ENCODE data around the gene COL8A2.

The COL8A2 gene

GRCh38 chr1:36137776-36138175 is 12.8 kb upstream of the COL8A2 start:
- ChIA-PET CTCF (interaction anchor here (1.2 to 11.5 kb wide), 5 partner anchors 11 to 45 kb away, joined by 4 to 283 read pairs (median 5); partner anchors contain the start of genes ADPRS and TRAPPC3), POLR2A (no interaction called here)
- peaks cover 2 to 39% (median 30%) of the 10 kb centered on the region in 4 experiments for H3K36me3 ChIP-seq (ENCODE audit: control insufficient read depth in 4 of 4, insufficient read depth in 4 of 4, low read length in 3 of 4)
- no peaks in the 10 kb centered on the region for H3K9me3 ChIP-seq (ENCODE audit: control extremely low read depth in 1 of 5, control insufficient read depth in 4 of 5, insufficient read depth in 2 of 5, low read depth in 1 of 5, low read length in 4 of 5)
- no peak overlapping the region for H3K4me3 ChIP-seq (ENCODE audit: control insufficient read depth in 1 of 7, extremely low read depth in 1 of 7, insufficient read depth in 4 of 7, low read depth in 2 of 7, low read length in 6 of 7)
- 100% methylated on average over 2 of the region's 3 CpGs for WGBS (ENCODE audit: insufficient coverage)
- no peak overlapping the region for H3K27ac ChIP-seq (ENCODE audit: insufficient read depth in 1 of 2, low read depth in 1 of 2, low read length in 2 of 2, poor library complexity in 1 of 2, severe bottlenecking in 2 of 2)
- no peak for DNase-seq
- no peaks in the 10 kb centered on the region for H3K27me3 ChIP-seq (replicated peaks in 2 of 5; ENCODE audit: control insufficient read depth in 4 of 5, insufficient read depth in 5 of 5, low read length in 4 of 5)
- peaks cover 2 to 11% (median 6%) of the 10 kb centered on the region in 4 experiments for H3K4me1 ChIP-seq (ENCODE audit: control extremely low read depth in 1 of 4, control insufficient read depth in 4 of 4, insufficient read depth in 4 of 4, low read length in 3 of 4)

DNA sequence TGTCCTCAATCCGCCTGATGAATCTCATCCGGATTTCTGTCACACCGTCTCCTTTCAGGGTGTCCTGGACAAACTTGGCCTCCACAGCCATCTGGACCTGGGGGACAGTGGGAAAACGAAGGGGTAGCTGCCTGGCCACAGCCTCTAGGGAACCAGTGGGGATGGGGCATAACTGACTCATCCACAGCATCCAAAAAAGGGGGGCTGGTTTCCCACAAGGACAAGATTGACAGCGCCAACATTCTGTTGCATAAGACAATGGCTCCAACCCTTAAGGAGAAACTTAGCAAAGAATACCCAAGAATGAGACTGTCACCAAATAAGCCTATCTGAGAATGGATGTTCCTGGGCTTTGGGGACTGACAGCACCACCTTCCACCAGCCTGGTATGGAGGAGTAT is 12.2 kb upstream of the COL8A2 start:
- Histone ChIP-seq H3K27me3 (replicated peaks in 2 of 5; ENCODE audit: control insufficient read depth in 4 of 5, insufficient read depth in 5 of 5, low read length in 4 of 5) (no peaks in the 10 kb centered on the region), H3K4me1 (ENCODE audit: control extremely low read depth in 1 of 4, control insufficient read depth in 4 of 4, insufficient read depth in 4 of 4, low read length in 3 of 4) (peaks cover 2 to 9% (median 5%) of the 10 kb centered on the region in 4 experiments), H3K36me3 (ENCODE audit: control insufficient read depth in 4 of 4, insufficient read depth in 4 of 4, low read length in 3 of 4) (peaks cover 2 to 39% (median 30%) of the 10 kb centered on the region in 4 experiments), H3K9me3 (ENCODE audit: control extremely low read depth in 1 of 5, control insufficient read depth in 4 of 5, insufficient read depth in 2 of 5, low read depth in 1 of 5, low read length in 4 of 5) (no peaks in the 10 kb centered on the region), H3K4me3 (ENCODE audit: control insufficient read depth in 1 of 7, extremely low read depth in 1 of 7, insufficient read depth in 4 of 7, low read depth in 2 of 7, low read length in 6 of 7) (no peak overlapping the region), H3K27ac (ENCODE audit: insufficient read depth in 1 of 2, low read depth in 1 of 2, low read length in 2 of 2, poor library complexity in 1 of 2, severe bottlenecking in 2 of 2) (no peak overlapping the region)
- 92% methylated on average over 5 of the region's 5 CpGs for WGBS (ENCODE audit: insufficient coverage)
- no peak for DNase-seq
- POLR2A ChIA-PET = no interaction called here
- CTCF ChIA-PET = interaction anchor here (0.9 to 11.5 kb wide), 7 partner anchors 8 to 51 kb away, joined by 4 to 283 read pairs (median 33); partner anchors contain the start of genes ADPRS and TRAPPC3

GRCh38 chr1:36136535-36136934 is 11.5 kb upstream of the COL8A2 start:
- Histone ChIP-seq H3K9me3 (ENCODE audit: control extremely low read depth in 1 of 5, control insufficient read depth in 4 of 5, insufficient read depth in 2 of 5, low read depth in 1 of 5, low read length in 4 of 5) (no peaks in the 10 kb centered on the region), H3K4me1 (ENCODE audit: control extremely low read depth in 1 of 4, control insufficient read depth in 4 of 4, insufficient read depth in 4 of 4, low read length in 3 of 4) (peaks cover 0 to 6% (median 4%) of the 10 kb centered on the region in 4 experiments), H3K36me3 (ENCODE audit: control insufficient read depth in 4 of 4, insufficient read depth in 4 of 4, low read length in 3 of 4) (peaks cover 2 to 39% (median 30%) of the 10 kb centered on the region in 4 experiments)

GRCh38 chr1:36135796-36136195 is 10.8 kb upstream of the COL8A2 start:
- Histone ChIP-seq H3K9me3 (ENCODE audit: control extremely low read depth in 1 of 5, control insufficient read depth in 4 of 5, insufficient read depth in 2 of 5, low read depth in 1 of 5, low read length in 4 of 5) (no peaks in the 10 kb centered on the region), H3K4me1 (ENCODE audit: control extremely low read depth in 1 of 4, control insufficient read depth in 4 of 4, insufficient read depth in 4 of 4, low read length in 3 of 4) (peaks cover 0 to 6% (median 3%) of the 10 kb centered on the region in 4 experiments), H3K27me3 (replicated peaks in 2 of 5; ENCODE audit: control insufficient read depth in 4 of 5, insufficient read depth in 5 of 5, low read length in 4 of 5) (no peaks in the 10 kb centered on the region), H3K36me3 (ENCODE audit: control insufficient read depth in 4 of 4, insufficient read depth in 4 of 4, low read length in 3 of 4) (peaks cover 2 to 39% (median 30%) of the 10 kb centered on the region in 4 experiments), H3K4me3 (ENCODE audit: control insufficient read depth in 1 of 7, extremely low read depth in 1 of 7, insufficient read depth in 4 of 7, low read depth in 2 of 7, low read length in 6 of 7) (no peak overlapping the region), H3K27ac (ENCODE audit: insufficient read depth in 1 of 2, low read depth in 1 of 2, low read length in 2 of 2, poor library complexity in 1 of 2, severe bottlenecking in 2 of 2) (no peak overlapping the region)
- ChIA-PET POLR2A (no interaction called here), CTCF (interaction anchor here (0.9 to 11.5 kb wide), 10 partner anchors 10 to 156 kb away, joined by 3 to 283 read pairs (median 15); partner anchors contain the start of genes ADPRS and TRAPPC3)
- DNase-seq = no peak

More at GRCh38 chr1:36136535-36136934, 11.5 kb upstream of the COL8A2 start:
- Histone ChIP-seq H3K27ac (ENCODE audit: insufficient read depth in 1 of 2, low read depth in 1 of 2, low read length in 2 of 2, poor library complexity in 1 of 2, severe bottlenecking in 2 of 2) (no peak overlapping the region), H3K4me3 (ENCODE audit: control insufficient read depth in 1 of 7, extremely low read depth in 1 of 7, insufficient read depth in 4 of 7, low read depth in 2 of 7, low read length in 6 of 7) (no peak overlapping the region), H3K27me3 (replicated peaks in 2 of 5; ENCODE audit: control insufficient read depth in 4 of 5, insufficient read depth in 5 of 5, low read length in 4 of 5) (no peaks in the 10 kb centered on the region)
- DNase-seq = no peak
- 86% methylated on average over 1 of the region's 1 CpG for WGBS (ENCODE audit: insufficient coverage)
- POLR2A ChIA-PET = interaction anchor here (0.6 kb wide), 1 partner anchor 11 kb away, joined by 3 read pairs; the partner anchor contains the start of gene COL8A2
- CTCF ChIA-PET = interaction anchor here (0.9 to 11.5 kb wide), 10 partner anchors 9 to 155 kb away, joined by 3 to 283 read pairs (median 7); partner anchors contain the start of genes ADPRS and TRAPPC3

DNA sequence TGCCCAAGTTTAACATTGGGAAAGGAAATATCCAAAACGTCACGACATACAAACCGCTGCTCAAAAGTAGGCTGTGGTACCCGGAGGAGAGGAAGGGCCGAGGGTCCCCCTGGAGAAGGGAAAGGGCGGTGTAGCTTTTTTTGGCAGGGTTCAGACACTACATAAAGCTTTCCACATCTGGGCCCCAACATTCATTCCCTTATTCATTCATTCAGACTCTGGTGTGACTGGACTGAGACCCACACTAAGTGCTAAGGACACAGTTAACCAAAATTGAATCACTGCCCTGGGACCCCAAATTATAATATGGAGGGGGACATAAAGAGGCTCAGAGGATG is 10.3 kb upstream of the COL8A2 start:
- POLR2A ChIA-PET = interaction anchor here (1.3 kb wide), 1 partner anchor 25 kb away, joined by 3 read pairs; no protein-coding TSS in a partner anchor
- no peaks in the 10 kb centered on the region for H3K9me3 ChIP-seq (ENCODE audit: control extremely low read depth in 1 of 5, control insufficient read depth in 4 of 5, insufficient read depth in 2 of 5, low read depth in 1 of 5, low read length in 4 of 5)
- no peak for DNase-seq
- H3K4me1 ChIP-seq (ENCODE audit: control extremely low read depth in 1 of 4, control insufficient read depth in 4 of 4, insufficient read depth in 4 of 4, low read length in 3 of 4) = peaks cover 0 to 2% (median 1%) of the 10 kb centered on the region in 4 experiments
- no peak overlapping the region for H3K4me3 ChIP-seq (ENCODE audit: control insufficient read depth in 1 of 7, extremely low read depth in 1 of 7, insufficient read depth in 4 of 7, low read depth in 2 of 7, low read length in 6 of 7)
- H3K27ac ChIP-seq (ENCODE audit: insufficient read depth in 1 of 2, low read depth in 1 of 2, low read length in 2 of 2, poor library complexity in 1 of 2, severe bottlenecking in 2 of 2) = no peak overlapping the region
- no CpG with 5 or more reads among the region's 6 CpGs for WGBS (ENCODE audit: insufficient coverage)
- H3K36me3 ChIP-seq (ENCODE audit: control insufficient read depth in 4 of 4, insufficient read depth in 4 of 4, low read length in 3 of 4) = peaks cover 2 to 38% (median 29%) of the 10 kb centered on the region in 4 experiments
- CTCF ChIA-PET = interaction anchor here (0.7 to 11.5 kb wide), 14 partner anchors 10 to 284 kb away, joined by 3 to 283 read pairs (median 11); partner anchors contain the start of genes ADPRS and TRAPPC3
- H3K27me3 ChIP-seq (replicated peaks in 2 of 5; ENCODE audit: control insufficient read depth in 4 of 5, insufficient read depth in 5 of 5, low read length in 4 of 5) = no peaks in the 10 kb centered on the region

DNA sequence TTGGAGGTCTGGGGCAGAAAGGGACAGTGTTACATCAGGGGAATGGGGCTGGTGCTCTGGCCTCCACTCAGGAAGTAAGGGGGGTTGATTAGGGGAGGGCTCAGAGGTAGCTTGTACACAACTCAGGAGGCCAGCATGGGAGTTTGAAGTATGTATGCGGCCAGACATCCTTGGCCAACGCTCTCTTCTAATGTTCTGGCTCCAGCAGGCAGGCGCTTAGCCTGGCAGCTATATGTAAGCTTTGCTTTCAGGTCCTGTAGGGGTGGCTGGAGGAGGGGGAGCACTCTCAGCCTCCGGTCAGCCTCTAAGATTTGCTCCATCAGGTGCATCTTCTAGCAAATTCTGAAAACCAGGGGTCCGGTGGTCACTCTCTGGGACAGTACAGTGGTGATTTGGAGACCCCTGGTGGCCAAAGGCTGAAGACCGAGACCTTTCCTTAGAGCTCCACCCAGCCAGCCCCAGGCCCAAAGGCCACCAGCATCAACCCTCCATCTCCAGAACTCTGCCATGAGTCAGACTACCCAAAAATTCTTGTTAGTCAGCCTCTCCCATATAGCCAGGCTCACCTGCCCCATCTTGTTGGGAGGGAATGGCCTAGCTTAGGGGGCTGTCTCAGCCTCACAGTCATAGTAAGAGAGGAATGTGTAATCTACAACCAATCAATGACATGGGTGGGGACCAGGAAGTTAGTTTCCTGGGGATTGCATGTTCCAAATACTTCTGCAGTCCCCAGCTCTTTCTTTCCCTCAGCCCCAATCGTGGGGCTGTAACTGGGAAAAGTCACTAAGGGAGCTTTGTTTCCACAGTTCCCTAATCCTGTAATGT is 9.7 kb upstream of the COL8A2 start:
- DNase-seq = peak in 2 of 3 donors; percentile 58 to 60
- CTCF ChIA-PET = interaction anchor here (0.7 to 11.5 kb wide), 17 partner anchors 11 to 285 kb away, joined by 3 to 283 read pairs (median 7); partner anchors contain the start of genes ADPRS and TRAPPC3
- no peak overlapping the region for H3K4me3 ChIP-seq (ENCODE audit: control insufficient read depth in 1 of 7, extremely low read depth in 1 of 7, insufficient read depth in 4 of 7, low read depth in 2 of 7, low read length in 6 of 7)
- H3K27me3 ChIP-seq (replicated peaks in 2 of 5; ENCODE audit: control insufficient read depth in 4 of 5, insufficient read depth in 5 of 5, low read length in 4 of 5) = no peaks in the 10 kb centered on the region
- H3K36me3 ChIP-seq (ENCODE audit: control insufficient read depth in 4 of 4, insufficient read depth in 4 of 4, low read length in 3 of 4) = peaks cover 2 to 33% (median 26%) of the 10 kb centered on the region in 4 experiments
- peaks cover 0 to 2% (median 0%) of the 10 kb centered on the region in 4 experiments for H3K4me1 ChIP-seq (ENCODE audit: control extremely low read depth in 1 of 4, control insufficient read depth in 4 of 4, insufficient read depth in 4 of 4, low read length in 3 of 4)
- WGBS (ENCODE audit: insufficient coverage) = 73% methylated on average over 7 of the region's 7 CpGs
- H3K9me3 ChIP-seq (ENCODE audit: control extremely low read depth in 1 of 5, control insufficient read depth in 4 of 5, insufficient read depth in 2 of 5, low read depth in 1 of 5, low read length in 4 of 5) = no peaks in the 10 kb centered on the region
- POLR2A ChIA-PET = interaction anchor here (1.2 to 1.3 kb wide), 2 partner anchors 15 to 25 kb away, joined by 3 read pairs; partner anchors contain the start of gene TRAPPC3
- no peak overlapping the region for H3K27ac ChIP-seq (ENCODE audit: insufficient read depth in 1 of 2, low read depth in 1 of 2, low read length in 2 of 2, poor library complexity in 1 of 2, severe bottlenecking in 2 of 2)

All from common myeloid progenitor, CD34-positive (primary cell).